ENCODE results near the gene SERPINA5. TPM values are rescaled to one million over a fixed set of nuclear protein-coding genes. Genes with fewer than 3 reads are reported as not detected.

Gene SERPINA5
- polyA plus RNA-seq, 2 of the 4 experiments (the other 2 are of a cell fraction), result 0.74 to 0.78 TPM

DNA sequence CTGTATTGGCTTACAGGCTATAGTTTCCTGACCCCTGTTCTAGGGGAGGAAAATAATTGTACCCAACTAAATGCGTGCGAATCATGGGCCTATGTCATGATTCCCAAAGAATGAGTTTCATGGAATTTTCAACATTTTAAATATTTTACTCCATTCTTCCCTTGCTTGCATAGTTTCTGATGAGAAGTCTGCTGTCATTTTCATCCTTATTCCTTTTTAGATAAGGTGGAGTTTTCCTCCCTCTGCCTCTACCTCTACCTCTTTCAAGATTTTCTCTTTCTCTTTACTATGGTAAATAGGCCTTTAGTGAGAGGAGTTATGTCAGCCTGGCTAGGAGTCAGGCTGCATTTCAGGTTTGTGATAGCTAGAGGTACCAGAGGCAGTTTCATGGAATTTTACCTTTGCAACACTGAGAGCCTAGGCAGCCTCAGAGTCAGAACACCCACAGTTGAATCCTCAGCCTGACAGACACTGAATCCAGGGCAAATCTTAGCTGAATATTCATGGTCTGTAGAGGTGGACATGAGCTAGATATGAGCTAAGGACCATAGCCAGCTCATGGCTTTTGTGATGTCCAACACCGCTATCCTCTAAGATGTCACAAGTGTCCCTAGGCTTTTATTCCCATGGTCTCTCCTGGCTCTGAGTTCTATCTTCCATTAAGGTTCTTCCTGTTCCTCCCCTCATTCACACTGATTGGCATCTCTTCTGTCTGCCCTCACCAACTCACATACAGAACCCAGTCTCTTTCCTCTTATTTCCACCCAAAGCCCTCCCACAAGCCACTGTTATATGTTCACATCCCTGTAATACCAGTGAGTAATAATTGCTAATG is 37.0 kb downstream of the SERPINA5 start:
- H3K9me3 ChIP-seq, result peaks cover 45% of the 10 kb centered on the region
- H3K27ac ChIP-seq, result no peak overlapping the region
- WGBS (ENCODE audit: missing lambda C conversion rate), result 44% methylated on average over 3 of the region's 3 CpGs
- H3K4me3 ChIP-seq, result no peak overlapping the region
- FAIRE-seq (no peak), ATAC-seq (no peak), DNase-seq (ENCODE audit: low read depth in 1 of 2, low spot score in 1 of 2) (no peak)
- peaks cover under 1% of the 10 kb centered on the region; the same call in 2 of the 3 replicates for H3K4me1 ChIP-seq
- H3K4me2 ChIP-seq, result no peak overlapping the region
- TF ChIP-seq KDM1A (IDR thresholded peaks at IDR 0.05; ENCODE audit: low read depth), result peak; percentile 56; the same call in 1 of the 2 replicates
- TF ChIP-seq BHLHE40 (IDR thresholded peaks at IDR 0.05; ENCODE audit: low read depth, low read length), result no peak
- TF ChIP-seq TP53 (CRISPR knock-in tag; IDR thresholded peaks at IDR 0.05), result no peak
- TF ChIP-seq, protein P1, sequence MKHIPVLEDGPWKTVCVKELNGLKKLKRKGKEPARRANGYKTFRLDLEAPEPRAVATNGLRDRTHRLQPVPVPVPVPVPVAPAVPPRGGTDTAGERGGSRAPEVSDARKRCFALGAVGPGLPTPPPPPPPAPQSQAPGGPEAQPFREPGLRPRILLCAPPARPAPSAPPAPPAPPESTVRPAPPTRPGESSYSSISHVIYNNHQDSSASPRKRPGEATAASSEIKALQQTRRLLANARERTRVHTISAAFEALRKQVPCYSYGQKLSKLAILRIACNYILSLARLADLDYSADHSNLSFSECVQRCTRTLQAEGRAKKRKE (CRISPR knock-in tag; IDR thresholded peaks at IDR 0.05; ENCODE audit: low read depth), result no peak
- CTCF ChIA-PET, result interaction anchor here (0.6 to 2.2 kb wide), 5 partner anchors 11 to 1288 kb away, joined by 3 to 11 read pairs (median 4); partner anchors contain the start of gene IFI27L2
- POLR2A ChIA-PET, result no interaction called here

DNA sequence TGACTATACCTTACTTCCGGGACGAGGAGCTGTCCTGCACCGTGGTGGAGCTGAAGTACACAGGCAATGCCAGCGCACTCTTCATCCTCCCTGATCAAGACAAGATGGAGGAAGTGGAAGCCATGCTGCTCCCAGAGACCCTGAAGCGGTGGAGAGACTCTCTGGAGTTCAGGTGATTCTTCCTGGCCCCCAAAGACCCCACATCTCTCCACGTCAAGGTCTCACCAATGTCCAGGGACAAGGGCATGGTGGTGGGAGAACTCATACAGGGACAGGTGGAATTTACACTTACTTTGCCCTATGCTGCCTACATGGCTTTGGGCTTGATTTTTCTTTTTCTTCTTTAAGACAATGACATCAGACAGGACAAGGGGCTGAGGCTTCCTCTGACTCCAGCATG is 38.1 kb downstream of the SERPINA5 start:
- no peak for ATAC-seq
- WGBS (ENCODE audit: missing lambda C conversion rate), result 6% methylated on average over 4 of the region's 6 CpGs
- no peak for FAIRE-seq
- H3K4me2 ChIP-seq, result no peak overlapping the region
- H3K27ac ChIP-seq, result no peak overlapping the region
- no peak overlapping the region for H3K4me3 ChIP-seq
- CTCF ChIA-PET, result no interaction called here
- TF ChIP-seq, protein P2, sequence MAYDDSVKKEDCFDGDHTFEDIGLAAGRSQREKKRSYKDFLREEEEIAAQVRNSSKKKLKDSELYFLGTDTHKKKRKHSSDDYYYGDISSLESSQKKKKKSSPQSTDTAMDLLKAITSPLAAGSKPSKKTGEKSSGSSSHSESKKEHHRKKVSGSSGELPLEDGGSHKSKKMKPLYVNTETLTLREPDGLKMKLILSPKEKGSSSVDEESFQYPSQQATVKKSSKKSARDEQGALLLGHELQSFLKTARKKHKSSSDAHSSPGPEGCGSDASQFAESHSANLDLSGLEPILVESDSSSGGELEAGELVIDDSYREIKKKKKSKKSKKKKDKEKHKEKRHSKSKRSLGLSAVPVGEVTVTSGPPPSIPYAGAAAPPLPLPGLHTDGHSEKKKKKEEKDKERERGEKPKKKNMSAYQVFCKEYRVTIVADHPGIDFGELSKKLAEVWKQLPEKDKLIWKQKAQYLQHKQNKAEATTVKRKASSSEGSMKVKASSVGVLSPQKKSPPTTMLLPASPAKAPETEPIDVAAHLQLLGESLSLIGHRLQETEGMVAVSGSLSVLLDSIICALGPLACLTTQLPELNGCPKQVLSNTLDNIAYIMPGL (CRISPR knock-in tag; IDR thresholded peaks at IDR 0.05; ENCODE audit: borderline replicate concordance), result no peak
- TF ChIP-seq JUNB (IDR thresholded peaks at IDR 0.05) (no peak), EHF (CRISPR knock-in tag; IDR thresholded peaks at IDR 0.05) (no peak), ZNF302 (CRISPR knock-in tag; IDR thresholded peaks at IDR 0.05) (no peak)
- POLR2A ChIA-PET, result no interaction called here
- no peak for DNase-seq (ENCODE audit: low read depth in 1 of 2, low spot score in 1 of 2)
- no peaks in the 10 kb centered on the region for H3K4me1 ChIP-seq
- peaks cover 45% of the 10 kb centered on the region for H3K9me3 ChIP-seq

DNA sequence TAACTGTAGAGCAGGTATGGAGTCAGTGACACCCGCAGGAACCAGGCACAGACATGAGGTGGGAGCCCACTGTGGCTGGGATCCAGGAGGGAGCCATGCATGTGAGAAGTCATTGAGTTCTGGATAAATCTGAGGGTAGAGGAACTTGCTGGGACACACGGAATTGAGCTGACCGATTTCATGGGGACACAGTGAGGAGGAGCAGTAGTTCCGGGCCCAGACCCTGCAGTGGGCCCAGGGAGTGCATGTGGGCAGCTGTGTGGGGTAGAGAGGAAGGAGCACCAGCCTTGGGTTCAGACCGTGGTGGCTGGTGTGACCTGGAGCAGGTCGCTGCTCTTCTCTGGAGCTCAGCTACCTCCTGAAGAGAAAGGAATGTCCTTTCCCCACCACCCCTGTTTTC is 39.4 kb downstream of the SERPINA5 start:
- no peak for FAIRE-seq
- WGBS (ENCODE audit: missing lambda C conversion rate), result 33% methylated on average over 6 of the region's 6 CpGs
- ChIA-PET POLR2A (no interaction called here), CTCF (interaction anchor here (0.9 to 1.3 kb wide), 2 partner anchors 70 to 133 kb away, joined by 3 to 4 read pairs; no protein-coding TSS in a partner anchor)
- H3K4me1 ChIP-seq, result no peaks in the 10 kb centered on the region
- no peak for TF ChIP-seq FOSB (CRISPR knock-in tag; IDR thresholded peaks at IDR 0.05)
- no peak for TF ChIP-seq RFX5 (IDR thresholded peaks at IDR 0.05)
- TF ChIP-seq EHF (CRISPR knock-in tag; IDR thresholded peaks at IDR 0.05), result no peak
- TF ChIP-seq EP300 (IDR thresholded peaks at IDR 0.05), result no peak
- no peak for TF ChIP-seq SREBF2 (IDR thresholded peaks at IDR 0.05)
- no peak for TF ChIP-seq ZNF302 (CRISPR knock-in tag; IDR thresholded peaks at IDR 0.05)
- TF ChIP-seq, protein P1 (CRISPR knock-in tag; IDR thresholded peaks at IDR 0.05; ENCODE audit: low read depth), result no peak
- TF ChIP-seq GATA3 (IDR thresholded peaks at IDR 0.05; ENCODE audit: borderline replicate concordance), result no peak
- TF ChIP-seq, protein P3, sequence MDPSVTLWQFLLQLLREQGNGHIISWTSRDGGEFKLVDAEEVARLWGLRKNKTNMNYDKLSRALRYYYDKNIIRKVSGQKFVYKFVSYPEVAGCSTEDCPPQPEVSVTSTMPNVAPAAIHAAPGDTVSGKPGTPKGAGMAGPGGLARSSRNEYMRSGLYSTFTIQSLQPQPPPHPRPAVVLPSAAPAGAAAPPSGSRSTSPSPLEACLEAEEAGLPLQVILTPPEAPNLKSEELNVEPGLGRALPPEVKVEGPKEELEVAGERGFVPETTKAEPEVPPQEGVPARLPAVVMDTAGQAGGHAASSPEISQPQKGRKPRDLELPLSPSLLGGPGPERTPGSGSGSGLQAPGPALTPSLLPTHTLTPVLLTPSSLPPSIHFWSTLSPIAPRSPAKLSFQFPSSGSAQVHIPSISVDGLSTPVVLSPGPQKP (IDR thresholded peaks at IDR 0.05; ENCODE audit: low read depth, low read length), result no peak
- no peak for TF ChIP-seq JUN (IDR thresholded peaks at IDR 0.05)
- no peak for TF ChIP-seq KDM1A (IDR thresholded peaks at IDR 0.05; ENCODE audit: low read depth)
- TF ChIP-seq FOSL2 (IDR thresholded peaks at IDR 0.05), result no peak
- no peak for TF ChIP-seq FOSL2 (CRISPR knock-in tag; IDR thresholded peaks at IDR 0.05)
- no peak for TF ChIP-seq NR3C1 (IDR thresholded peaks at IDR 0.05)
- TF ChIP-seq BHLHE40 (IDR thresholded peaks at IDR 0.05; ENCODE audit: low read depth, low read length), result no peak
- TF ChIP-seq MYC (IDR thresholded peaks at IDR 0.05; ENCODE audit: borderline replicate concordance, low read length), result no peak
- no peak for TF ChIP-seq NPAS2 (CRISPR knock-in tag; IDR thresholded peaks at IDR 0.05; ENCODE audit: borderline replicate concordance)
- no peak for TF ChIP-seq POLR2A (IDR thresholded peaks at IDR 0.05; ENCODE audit: low read length)
- no peak for TF ChIP-seq HEYL (CRISPR knock-in tag; IDR thresholded peaks at IDR 0.05)
- no peak for TF ChIP-seq RARB (CRISPR knock-in tag; IDR thresholded peaks at IDR 0.05)
- DNase-seq (ENCODE audit: low read depth in 1 of 2, low spot score in 1 of 2), result no peak
- no peak for ATAC-seq
- peaks cover 45% of the 10 kb centered on the region for H3K9me3 ChIP-seq
- H3K4me2 ChIP-seq, result no peak overlapping the region
- H3K4me3 ChIP-seq, result no peak overlapping the region
- H3K27ac ChIP-seq, result no peak overlapping the region

All from A549 (cell line).